Neuron (in vitro differentiated cells): ENCODE results near the gene OLIG1.

Experiments
- H2AFZ ChIP-seq: one replicate; pipeline ENCODE4 v1.6.1; 2013; ENCODE audit warnings: low read depth, mild to moderate bottlenecking, inconsistent platforms, low read length, moderate library complexity
- H3K27me3 ChIP-seq: one replicate; pipeline ENCODE4 v1.6.1; 2013; ENCODE audit warnings: low read length; ENCODE audit not compliant: insufficient read depth
- H3K36me3 ChIP-seq: one replicate; pipeline ENCODE4 v1.6.1; 2013; ENCODE audit warnings: low read length; ENCODE audit not compliant: insufficient read depth
- H3K4me1 ChIP-seq: one replicate; pipeline ENCODE4 v1.6.1; 2013; ENCODE audit warnings: low read length; ENCODE audit not compliant: insufficient read depth
- H3K4me3 ChIP-seq: 2 replicates; pipeline ENCODE4 v1.5.1; 2013; ENCODE audit warnings: mild to moderate bottlenecking, low read length, moderate library complexity
- H3K9me3 ChIP-seq: one replicate; pipeline ENCODE4 v1.6.1; 2013; ENCODE audit warnings: low read length

OLIG1 gene

DNA sequence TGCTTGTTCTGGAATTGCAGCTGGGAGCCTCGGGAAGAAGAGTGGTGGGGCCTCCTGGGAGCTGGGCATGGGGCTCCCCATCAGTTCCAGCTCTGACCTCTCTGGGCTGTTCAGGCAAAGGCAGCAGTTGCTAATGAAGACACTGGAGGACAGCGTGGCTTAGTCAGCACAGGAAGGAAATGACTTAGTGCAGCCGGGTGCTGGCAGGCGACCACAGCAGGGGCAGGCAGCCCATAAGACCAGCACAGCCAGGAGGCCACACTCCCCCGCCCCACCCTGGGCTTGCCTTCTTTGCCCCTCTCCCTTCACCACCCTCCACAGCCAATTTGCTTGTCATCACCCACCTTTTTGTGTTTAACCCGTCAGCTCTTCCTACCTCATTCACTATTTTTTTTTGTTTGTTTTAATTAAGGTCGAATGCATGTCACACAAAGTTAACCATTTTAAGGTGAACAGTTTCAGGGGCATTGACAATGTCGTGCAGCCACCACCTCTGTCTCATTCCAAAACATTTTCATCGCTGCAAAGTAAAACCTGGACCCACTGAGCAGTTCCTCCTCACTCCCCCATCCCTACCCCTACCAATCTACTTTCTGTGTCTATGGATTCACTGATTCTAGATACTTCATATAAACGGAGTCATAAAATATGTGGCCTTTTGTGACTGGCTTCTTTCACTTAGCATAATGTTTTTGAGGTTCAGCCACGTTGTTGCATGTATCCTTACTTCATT lies 33.3 kb upstream of the OLIG1 start:
- peaks cover 45% of the 10 kb centered on the region for H3K27me3 ChIP-seq
- no peak overlapping the region for H3K4me3 ChIP-seq
- H2AFZ ChIP-seq: no peak overlapping the region
- H3K9me3 ChIP-seq: no peaks in the 10 kb centered on the region
- H3K4me1 ChIP-seq: no peaks in the 10 kb centered on the region
- no peaks in the 10 kb centered on the region for H3K36me3 ChIP-seq

DNA sequence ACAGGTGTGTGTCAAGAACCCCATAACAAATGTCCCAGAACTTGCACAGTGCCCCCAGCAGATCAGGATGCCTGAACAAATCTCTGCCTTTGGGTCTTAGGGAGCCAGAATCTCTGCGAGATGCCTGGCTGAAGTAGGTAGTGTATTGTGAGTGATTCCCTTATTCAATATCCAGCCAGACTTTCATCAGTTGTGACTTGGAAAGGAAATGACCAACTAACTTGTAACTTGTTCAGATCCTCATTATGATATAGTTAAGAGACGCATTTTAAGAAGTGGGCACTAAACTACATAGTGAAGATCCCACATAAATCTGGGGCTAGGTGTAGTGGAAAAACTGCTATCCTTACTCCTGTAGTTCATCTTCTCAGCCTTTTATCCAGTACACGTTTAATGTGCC lies 32.4 kb upstream of the OLIG1 start:
- Histone ChIP-seq H3K36me3 (no peaks in the 10 kb centered on the region), H2AFZ (no peak overlapping the region), H3K27me3 (peaks cover 38% of the 10 kb centered on the region), H3K9me3 (no peaks in the 10 kb centered on the region), H3K4me1 (no peaks in the 10 kb centered on the region), H3K4me3 (no peak overlapping the region)

DNA sequence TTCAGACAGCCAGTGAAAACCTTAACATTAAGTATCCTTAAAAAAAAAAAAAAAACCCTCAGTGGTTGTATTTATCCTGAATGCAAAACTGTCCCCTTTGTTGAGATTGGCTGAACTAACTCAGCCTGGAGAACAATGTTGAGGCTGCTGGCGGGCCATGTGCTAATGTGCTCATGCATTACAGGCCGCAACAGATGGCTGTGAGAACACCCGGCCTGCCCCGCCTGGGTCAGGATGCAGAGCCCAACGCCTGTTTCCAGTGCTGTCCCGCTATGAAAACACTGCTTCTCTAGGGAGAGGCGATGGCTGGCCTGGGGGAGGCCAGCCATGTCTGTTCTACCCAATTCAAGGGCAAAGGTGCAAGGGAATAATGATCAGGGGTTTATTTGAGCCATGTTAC lies 30.4 kb upstream of the OLIG1 start:
- peaks cover 26% of the 10 kb centered on the region for H3K27me3 ChIP-seq
- H3K4me1 ChIP-seq: no peaks in the 10 kb centered on the region
- no peak overlapping the region for H2AFZ ChIP-seq
- no peak overlapping the region for H3K4me3 ChIP-seq
- no peaks in the 10 kb centered on the region for H3K9me3 ChIP-seq
- H3K36me3 ChIP-seq: no peaks in the 10 kb centered on the region

DNA sequence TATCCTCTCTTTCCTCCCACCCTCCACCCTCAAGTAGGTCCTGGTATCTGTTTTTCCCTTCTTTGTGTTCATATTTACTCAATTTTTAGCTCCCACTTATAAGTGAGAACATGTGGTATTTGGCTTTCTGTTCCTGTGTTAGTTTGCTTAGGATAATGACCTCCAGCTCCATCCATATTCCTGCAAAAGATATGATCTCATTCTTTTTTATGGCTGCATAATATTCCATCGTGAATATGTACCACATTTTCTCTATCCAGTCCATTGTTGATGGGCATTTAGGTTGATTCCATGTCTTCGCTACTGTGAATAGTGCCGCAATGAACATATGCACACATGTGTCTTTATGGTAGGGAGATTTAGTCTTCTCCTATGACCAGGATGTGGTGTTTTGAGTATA lies 29.7 kb upstream of the OLIG1 start:
- Histone ChIP-seq H3K4me1 (no peaks in the 10 kb centered on the region), H2AFZ (no peak overlapping the region), H3K27me3 (peaks cover 20% of the 10 kb centered on the region), H3K9me3 (no peaks in the 10 kb centered on the region), H3K4me3 (no peak overlapping the region), H3K36me3 (no peaks in the 10 kb centered on the region)

DNA sequence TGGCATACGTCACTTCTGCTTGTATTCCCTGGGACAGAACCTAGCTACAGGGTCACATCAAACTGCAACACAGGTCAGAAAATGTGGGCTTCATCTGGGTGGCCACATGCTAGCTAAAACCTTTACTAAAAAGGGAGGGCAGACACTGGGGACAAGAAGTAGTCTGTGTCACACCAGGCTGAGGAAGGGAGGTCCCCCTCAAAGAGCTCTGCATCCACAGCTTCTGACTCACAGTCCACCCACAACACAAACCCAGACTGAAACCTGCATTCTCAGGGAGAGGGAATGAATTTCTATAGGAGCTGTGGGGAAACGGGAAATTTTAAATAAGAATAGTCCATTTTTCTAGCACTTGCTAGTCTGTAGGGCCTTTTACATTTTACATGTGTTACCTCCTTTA lies 28.0 kb upstream of the OLIG1 start:
- Histone ChIP-seq H3K4me3 (no peak overlapping the region), H2AFZ (no peak overlapping the region), H3K4me1 (no peaks in the 10 kb centered on the region), H3K27me3 (peaks cover 16% of the 10 kb centered on the region), H3K36me3 (no peaks in the 10 kb centered on the region), H3K9me3 (no peaks in the 10 kb centered on the region)

DNA sequence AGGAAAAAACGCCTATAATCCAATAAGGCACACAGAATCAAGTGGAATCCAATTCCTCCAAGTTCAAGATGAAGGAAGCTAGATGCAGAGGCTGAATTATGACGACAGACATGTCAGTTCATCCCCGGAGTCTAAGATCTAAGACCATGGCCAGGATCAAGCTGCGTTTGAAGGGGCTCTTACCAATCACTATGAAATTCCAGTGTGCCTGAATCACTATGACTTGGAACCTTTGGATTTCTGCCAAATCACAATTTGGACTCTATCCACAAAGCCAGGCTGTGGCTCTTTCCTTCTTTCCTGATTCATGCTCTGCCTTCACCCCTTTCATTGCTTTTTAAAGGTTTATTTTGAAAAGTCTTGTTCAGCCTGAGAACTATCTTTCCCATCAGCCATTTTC lies 27.1 kb upstream of the OLIG1 start:
- Histone ChIP-seq H2AFZ (no peak overlapping the region), H3K27me3 (peaks cover 12% of the 10 kb centered on the region), H3K4me3 (no peak overlapping the region), H3K4me1 (no peaks in the 10 kb centered on the region), H3K36me3 (no peaks in the 10 kb centered on the region), H3K9me3 (no peaks in the 10 kb centered on the region)

DNA sequence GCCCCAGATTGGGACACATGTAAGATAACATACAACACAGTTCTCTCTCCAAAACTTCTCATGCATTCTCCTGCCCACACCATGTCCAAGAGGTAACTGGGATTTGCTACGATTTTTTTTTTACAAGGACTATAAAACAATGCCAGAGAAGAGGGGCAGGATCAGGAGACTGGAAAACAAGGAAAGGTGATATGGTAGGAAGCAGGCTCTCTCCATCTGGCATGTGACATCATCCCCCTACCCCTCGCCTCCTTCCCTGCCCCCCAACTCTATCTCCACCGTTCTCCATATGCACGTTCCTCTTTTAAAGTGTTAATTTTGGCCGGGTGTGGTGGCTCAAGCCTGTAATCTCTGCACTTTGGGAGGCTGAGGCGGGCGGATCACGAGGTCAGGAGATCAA lies 23.5 kb upstream of the OLIG1 start:
- peaks cover 2% of the 10 kb centered on the region for H3K9me3 ChIP-seq
- H3K4me3 ChIP-seq: no peak overlapping the region
- peaks cover 2% of the 10 kb centered on the region for H3K4me1 ChIP-seq
- H2AFZ ChIP-seq: no peak overlapping the region
- peaks cover 7% of the 10 kb centered on the region for H3K27me3 ChIP-seq
- no peaks in the 10 kb centered on the region for H3K36me3 ChIP-seq

DNA sequence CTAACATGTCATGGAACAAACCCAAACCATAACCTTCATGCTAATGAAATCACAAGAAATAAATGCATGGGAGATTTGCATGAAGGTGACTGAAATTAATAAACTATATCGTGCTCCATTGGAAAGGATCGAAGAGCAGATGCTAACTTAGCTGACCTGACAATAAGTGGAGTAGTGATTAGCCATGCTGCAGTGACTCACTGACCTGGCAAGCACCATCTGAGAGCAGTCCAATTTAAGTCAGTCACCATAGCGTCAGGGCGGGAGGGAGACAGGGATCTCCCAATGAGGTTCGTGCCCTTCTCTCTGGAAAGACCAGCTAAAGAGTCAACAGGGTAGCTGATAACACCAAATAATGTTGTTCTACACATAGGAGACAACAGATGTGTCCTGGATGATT lies 22.7 kb upstream of the OLIG1 start:
- H3K27me3 ChIP-seq: peaks cover 7% of the 10 kb centered on the region
- no peak overlapping the region for H3K4me3 ChIP-seq
- H2AFZ ChIP-seq: no peak overlapping the region
- peaks cover 2% of the 10 kb centered on the region for H3K9me3 ChIP-seq
- peaks cover 10% of the 10 kb centered on the region for H3K4me1 ChIP-seq
- no peaks in the 10 kb centered on the region for H3K36me3 ChIP-seq

DNA sequence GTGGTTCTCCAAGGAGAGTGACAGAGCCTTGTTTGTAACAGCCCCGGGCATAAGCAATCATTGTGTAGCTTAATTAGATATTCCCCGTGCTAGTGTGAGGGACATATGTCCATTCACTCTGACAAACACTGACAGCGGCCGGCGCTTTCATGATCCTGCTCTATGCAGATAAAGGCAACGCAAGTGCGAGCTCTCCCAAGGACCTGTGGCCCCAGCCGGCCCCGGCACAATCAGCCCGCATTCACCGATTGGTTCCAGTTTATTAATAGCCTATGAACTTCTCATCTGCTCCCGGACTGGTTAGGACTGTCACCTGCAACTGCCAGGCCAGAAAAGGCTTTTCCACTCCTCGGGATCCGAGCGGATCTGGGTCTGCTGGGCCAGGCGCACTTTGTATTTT lies 18.0 kb upstream of the OLIG1 start:
- no peaks in the 10 kb centered on the region for H3K27me3 ChIP-seq
- H3K9me3 ChIP-seq: peaks cover 2% of the 10 kb centered on the region
- H2AFZ ChIP-seq: no peak overlapping the region
- H3K4me3 ChIP-seq: no peak overlapping the region
- peaks cover 13% of the 10 kb centered on the region for H3K4me1 ChIP-seq
- H3K36me3 ChIP-seq: no peaks in the 10 kb centered on the region

DNA sequence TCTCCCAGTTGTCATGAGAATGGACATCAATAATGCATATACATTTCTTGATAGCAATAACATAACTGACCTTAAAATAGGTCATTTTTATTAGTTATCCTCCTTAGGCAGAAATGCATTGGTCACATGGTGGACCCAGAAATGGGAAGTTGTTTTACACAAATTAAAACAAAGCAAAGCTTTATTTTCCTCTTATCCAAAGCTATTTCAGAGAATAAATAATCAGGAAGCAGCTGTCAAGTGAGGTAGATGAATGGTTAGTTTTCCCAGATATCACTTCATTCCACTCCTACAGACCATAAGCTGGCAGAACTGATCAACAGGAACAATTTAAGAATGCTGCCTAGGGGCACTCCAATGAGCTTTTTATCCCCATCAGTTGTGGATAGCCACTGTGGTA lies 16.0 kb upstream of the OLIG1 start:
- H3K4me3 ChIP-seq: no peak overlapping the region
- H3K36me3 ChIP-seq: no peaks in the 10 kb centered on the region
- no peaks in the 10 kb centered on the region for H3K27me3 ChIP-seq
- peaks cover 2% of the 10 kb centered on the region for H3K9me3 ChIP-seq
- H2AFZ ChIP-seq: no peak overlapping the region
- H3K4me1 ChIP-seq: peaks cover 13% of the 10 kb centered on the region

DNA sequence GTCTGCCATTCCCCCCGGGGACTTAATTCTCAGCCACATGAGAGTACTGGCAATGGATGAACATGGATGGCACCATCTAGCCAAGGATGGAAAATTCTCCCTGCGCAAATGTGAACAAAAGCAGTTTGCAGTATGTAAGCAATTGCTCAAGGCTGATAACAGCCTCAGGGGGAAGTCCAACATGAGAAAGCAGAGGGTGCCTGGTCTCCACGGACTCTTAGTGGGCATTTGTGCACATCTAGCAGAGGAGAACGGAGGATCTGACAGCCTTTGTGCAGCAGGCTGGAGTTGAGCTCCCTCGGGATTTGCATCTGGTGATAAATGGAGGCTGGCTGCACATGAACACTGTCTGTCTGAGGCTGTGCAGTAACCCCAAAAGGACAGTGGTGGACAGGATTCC lies 13.9 kb upstream of the OLIG1 start:
- H2AFZ ChIP-seq: no peak overlapping the region
- H3K27me3 ChIP-seq: peaks cover 3% of the 10 kb centered on the region
- H3K4me1 ChIP-seq: peaks cover 13% of the 10 kb centered on the region
- no peaks in the 10 kb centered on the region for H3K36me3 ChIP-seq
- no peaks in the 10 kb centered on the region for H3K9me3 ChIP-seq
- H3K4me3 ChIP-seq: no peak overlapping the region

DNA sequence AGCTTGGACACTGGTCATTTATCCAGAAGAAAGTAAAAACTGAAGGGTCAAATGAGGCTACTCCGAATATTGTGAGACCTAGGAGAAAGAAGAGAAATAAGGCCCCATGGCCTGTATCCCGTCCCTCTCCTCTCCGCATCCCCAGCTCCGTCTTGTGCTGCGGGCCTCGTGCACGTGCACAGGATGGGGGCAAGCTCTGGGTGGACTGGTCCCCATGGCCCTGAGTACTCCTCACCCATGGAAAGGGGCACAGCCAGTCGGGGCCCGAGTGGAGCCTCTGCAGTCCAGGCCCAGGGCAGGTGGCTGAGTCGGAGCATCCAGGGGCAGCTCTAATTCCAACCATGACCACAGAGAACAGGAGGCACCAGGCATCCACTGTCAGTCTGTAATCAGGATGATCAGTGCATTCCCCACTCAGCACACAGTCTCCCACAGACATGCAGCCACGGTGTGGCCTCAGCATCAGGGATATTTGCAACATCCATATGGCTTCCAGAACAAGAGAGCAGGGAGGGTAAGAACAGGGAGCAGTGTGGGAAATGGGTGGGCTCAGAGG lies 12.5 kb upstream of the OLIG1 start:
- H3K27me3 ChIP-seq: peaks cover 6% of the 10 kb centered on the region
- H3K9me3 ChIP-seq: no peaks in the 10 kb centered on the region
- H2AFZ ChIP-seq: no peak overlapping the region
- H3K4me1 ChIP-seq: peaks cover under 1% of the 10 kb centered on the region
- no peaks in the 10 kb centered on the region for H3K36me3 ChIP-seq
- H3K4me3 ChIP-seq: no peak overlapping the region

DNA sequence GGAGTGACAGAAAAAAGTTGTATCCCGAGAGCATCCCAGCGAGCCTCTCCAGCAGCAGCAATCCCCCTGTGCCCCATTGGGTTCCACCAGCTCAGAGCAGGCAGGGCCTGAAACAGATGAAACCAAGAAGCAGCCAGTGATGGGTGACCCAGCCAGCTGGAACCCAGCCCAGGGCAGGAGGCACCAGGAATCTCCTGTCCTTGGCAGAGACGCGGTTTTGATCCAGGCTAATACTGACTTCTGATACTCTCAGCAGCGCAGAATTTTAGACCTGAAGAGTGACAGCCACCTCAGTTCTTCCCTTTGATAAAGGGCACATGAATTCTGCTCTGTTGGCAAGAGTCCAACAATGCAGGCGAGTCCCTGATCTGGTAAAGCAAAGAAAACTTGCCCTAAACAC lies 11.4 kb upstream of the OLIG1 start:
- Histone ChIP-seq H3K9me3 (no peaks in the 10 kb centered on the region), H3K36me3 (no peaks in the 10 kb centered on the region), H3K4me3 (no peak overlapping the region), H2AFZ (no peak overlapping the region), H3K4me1 (no peaks in the 10 kb centered on the region), H3K27me3 (peaks cover 6% of the 10 kb centered on the region)

DNA sequence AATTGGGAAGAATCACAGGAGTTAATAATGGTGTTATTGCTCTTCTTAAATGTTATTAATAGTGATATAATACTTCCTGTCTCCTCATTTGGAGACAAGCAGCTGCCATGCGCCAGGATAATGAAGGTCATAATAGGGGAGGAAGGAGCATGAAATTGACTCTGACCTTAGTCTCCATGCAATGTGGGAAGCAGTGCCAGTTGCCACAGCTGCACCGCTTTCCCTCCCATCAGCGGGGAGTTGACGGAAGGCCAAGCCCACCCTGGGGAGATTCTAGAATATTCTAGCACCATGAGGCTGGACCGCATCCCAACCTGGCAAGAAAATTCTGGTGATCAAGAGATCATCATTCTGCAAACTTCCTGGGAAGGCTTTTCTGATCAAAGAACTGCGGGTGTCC lies 11.0 kb upstream of the OLIG1 start:
- no peak overlapping the region for H2AFZ ChIP-seq
- peaks cover 9% of the 10 kb centered on the region for H3K27me3 ChIP-seq
- H3K4me1 ChIP-seq: no peaks in the 10 kb centered on the region
- H3K36me3 ChIP-seq: no peaks in the 10 kb centered on the region
- no peak overlapping the region for H3K4me3 ChIP-seq
- H3K9me3 ChIP-seq: no peaks in the 10 kb centered on the region
